H9 (cell line): ENCODE results near the gene RALA. TPM values are rescaled to one million over a fixed set of nuclear protein-coding genes. Genes with fewer than 3 reads are reported as not detected.
A peak's percentile ranks its signal among the peaks of the same experiment; 100 is the strongest.

Experiments used
- DNase-seq: peaks from one replicate; pipeline ENCODE4 v3.0.0-alpha.2; 2017
- H2AFZ ChIP-seq: one replicate; pipeline ENCODE4 v1.6.1; 2013; ENCODE audit warnings: mild to moderate bottlenecking, low read length, control low read depth, moderate library complexity
- H2AK5ac ChIP-seq: 2 replicates; pipeline ENCODE4 v1.6.1; 2013; ENCODE audit warnings: low read length, control low read depth, mixed read lengths; ENCODE audit not compliant: insufficient read length
- H2BK120ac ChIP-seq: one replicate; pipeline ENCODE4 v1.6.1; 2013; ENCODE audit warnings: low read depth, mild to moderate bottlenecking, low read length, control low read depth, inconsistent platforms; ENCODE audit not compliant: poor library complexity, severe bottlenecking
- H2BK12ac ChIP-seq: 2 replicates; pipeline ENCODE4 v1.6.1; 2013; ENCODE audit warnings: low read length, control low read depth, mixed read lengths, low read depth; ENCODE audit not compliant: insufficient read length
- H2BK15ac ChIP-seq: 2 replicates; pipeline ENCODE4 v1.6.1; 2013; ENCODE audit warnings: low read depth, low read length, control low read depth
- H2BK20ac ChIP-seq: one replicate; pipeline ENCODE4 v1.6.1; 2013; ENCODE audit warnings: low read depth, mild to moderate bottlenecking, low read length, control low read depth, inconsistent platforms; ENCODE audit not compliant: poor library complexity, severe bottlenecking
- H2BK5ac ChIP-seq: 2 replicates; pipeline ENCODE4 v1.6.1; 2013; ENCODE audit warnings: low read length, control low read depth, mixed read lengths; ENCODE audit not compliant: insufficient read length
- H3K14ac ChIP-seq: 2 replicates; pipeline ENCODE4 v1.6.1; 2013; ENCODE audit warnings: low read length, control low read depth; ENCODE audit not compliant: insufficient read depth
- H3K18ac ChIP-seq: 2 replicates; pipeline ENCODE4 v1.6.1; 2013; ENCODE audit warnings: low read depth, mild to moderate bottlenecking, mixed read lengths, low read length, control low read depth; ENCODE audit not compliant: insufficient read length
- H3K23ac ChIP-seq: 2 replicates; pipeline ENCODE4 v1.6.1; 2013; ENCODE audit warnings: low read length, control low read depth, mixed read lengths, low read depth; ENCODE audit not compliant: insufficient read length
- H3K23me2 ChIP-seq: 2 replicates; pipeline ENCODE4 v1.6.1; 2013; ENCODE audit warnings: low read depth, mild to moderate bottlenecking, mixed read lengths, low read length, control low read depth; ENCODE audit not compliant: insufficient read length, poor library complexity, severe bottlenecking
- H3K27ac ChIP-seq: 2 replicates; pipeline ENCODE4 v1.5.1; 2013; ENCODE audit warnings: low read length, control low read depth, mixed read lengths, low read depth; ENCODE audit not compliant: insufficient read length
- H3K27me3 ChIP-seq: 2 replicates; pipeline ENCODE4 v1.6.1; 2013; ENCODE audit warnings: low read length, control low read depth, inconsistent platforms; ENCODE audit not compliant: insufficient read depth
- H3K4ac ChIP-seq: 2 replicates; pipeline ENCODE4 v1.6.1; 2013; ENCODE audit warnings: low read depth, mild to moderate bottlenecking, control low read depth, inconsistent platforms, low read length, moderate library complexity
- H3K4me1 ChIP-seq: 2 replicates; pipeline ENCODE4 v1.6.1; 2013; ENCODE audit warnings: low read length, control low read depth, inconsistent platforms; ENCODE audit not compliant: insufficient read depth
- H3K4me2 ChIP-seq: 2 replicates; pipeline ENCODE4 v1.6.1; 2013; ENCODE audit warnings: low read length, control low read depth, mixed read lengths; ENCODE audit not compliant: insufficient read length, insufficient read depth
- H3K56ac ChIP-seq: 2 replicates; pipeline ENCODE4 v1.6.1; 2013; ENCODE audit warnings: low read depth, mild to moderate bottlenecking, mixed read lengths, low read length, control low read depth; ENCODE audit not compliant: insufficient read length
- H3K79me1 ChIP-seq: 2 replicates; pipeline ENCODE4 v1.6.1; 2013; ENCODE audit warnings: low read depth, mild to moderate bottlenecking, moderate library complexity, low read length, control low read depth, inconsistent platforms; ENCODE audit not compliant: insufficient read depth, poor library complexity, severe bottlenecking
- H3K79me2 ChIP-seq: 2 replicates; pipeline ENCODE4 v1.6.1; 2013; ENCODE audit warnings: low read length, control low read depth, inconsistent platforms; ENCODE audit not compliant: insufficient read depth
- H3K9ac ChIP-seq: 2 replicates; pipeline ENCODE4 v1.6.1; 2013; ENCODE audit warnings: low read length, control low read depth, mixed read lengths; ENCODE audit not compliant: insufficient read length; ENCODE audit errors: extremely low read depth
- H3K9me3 ChIP-seq: one replicate; pipeline ENCODE4 v1.6.1; 2013; ENCODE audit warnings: low read depth, low read length, inconsistent platforms; ENCODE audit not compliant: control insufficient read depth
- H3T11ph ChIP-seq: one replicate; pipeline ENCODE4 v1.6.1; 2013; ENCODE audit warnings: mild to moderate bottlenecking, low read length, control low read depth, inconsistent platforms
- H4K20me1 ChIP-seq: one replicate; pipeline ENCODE4 v1.6.1; 2013; ENCODE audit not compliant: control insufficient read depth, insufficient read length, insufficient read depth
- H4K5ac ChIP-seq: 2 replicates; pipeline ENCODE4 v1.6.1; 2013; ENCODE audit warnings: low read depth, mild to moderate bottlenecking, mixed read lengths, low read length, control low read depth; ENCODE audit not compliant: insufficient read length
- H4K8ac ChIP-seq: replicated peaks from 2 replicates; pipeline ENCODE4 v1.6.1; 2013; ENCODE audit warnings: low read length, control low read depth, mixed read lengths, low read depth; ENCODE audit not compliant: insufficient read length
- H4K91ac ChIP-seq: 2 replicates; pipeline ENCODE4 v1.6.1; 2013; ENCODE audit warnings: low read depth, mild to moderate bottlenecking, moderate library complexity, mixed read lengths, low read length, control low read depth; ENCODE audit not compliant: insufficient read length
- H3K27ac Mint-ChIP-seq, 3 experiments: 2 replicates in 2 of 3; 3 replicates in 1 of 3; pipeline ENCODE4 v1.8.0; 2020 to 2021; ENCODE audit warnings: mixed read lengths in 3 of 3, mild to moderate bottlenecking in 1 of 3, moderate library complexity in 1 of 3
- H3K27me3 Mint-ChIP-seq: 2 replicates; pipeline ENCODE4 v1.8.0; 2021; ENCODE audit warnings: low read depth, mild to moderate bottlenecking, moderate library complexity, mixed read lengths
- H3K36me3 Mint-ChIP-seq, 3 experiments: 2 replicates in 2 of 3; 3 replicates in 1 of 3; pipeline ENCODE4 v1.8.0; 2020 to 2021; ENCODE audit warnings: low read depth in 3 of 3, mixed read lengths in 3 of 3; ENCODE audit not compliant: insufficient read depth in 1 of 3
- H3K4me1 Mint-ChIP-seq, 2 experiments: 2 replicates each; pipeline ENCODE4 v1.8.0; 2020; ENCODE audit warnings: mixed read lengths in 2 of 2
- H3K4me3 Mint-ChIP-seq, 2 experiments: 2 replicates in 1 of 2; 3 replicates in 1 of 2; pipeline ENCODE4 v1.8.0; 2020 to 2021; ENCODE audit warnings: mild to moderate bottlenecking in 2 of 2, mixed read lengths in 2 of 2, moderate library complexity in 1 of 2
- H3K9me3 Mint-ChIP-seq, 2 experiments: 2 replicates in 1 of 2; 3 replicates in 1 of 2; pipeline ENCODE4 v1.8.0; 2020; ENCODE audit warnings: mild to moderate bottlenecking in 2 of 2, mixed read lengths in 2 of 2, moderate library complexity in 1 of 2
- WGBS: extraction: QIAGEN DNeasy Blood & Tissue Kit; methylation state at CpG from one replicate; pipeline ENCODE4 v1.1.7; 2013; ENCODE audit warnings: missing lambda C conversion rate, low lambda C conversion rate, mixed read lengths; ENCODE audit not compliant: insufficient read length; ENCODE audit errors: extremely low coverage; 5-methylcytosine and 5-hydroxymethylcytosine counted together
- total RNA-seq: library from RNA; stranded (reverse); gene quantifications from 2 replicates; pipeline ENCODE4 v1.2.1, GENCODE V29; 2021
- TF ChIP-seq, protein P1 (sequence below): fragments of 200-600 bp; sonication (generic); conservative IDR thresholded peaks from 3 replicates; pipeline ENCODE4 v1.8.0; 2021; ENCODE audit warnings: antibody characterized with exemption, mild to moderate bottlenecking

RALA gene
- total RNA-seq, 1 experiment from 2014 or later, result 57.5 TPM

DNA sequence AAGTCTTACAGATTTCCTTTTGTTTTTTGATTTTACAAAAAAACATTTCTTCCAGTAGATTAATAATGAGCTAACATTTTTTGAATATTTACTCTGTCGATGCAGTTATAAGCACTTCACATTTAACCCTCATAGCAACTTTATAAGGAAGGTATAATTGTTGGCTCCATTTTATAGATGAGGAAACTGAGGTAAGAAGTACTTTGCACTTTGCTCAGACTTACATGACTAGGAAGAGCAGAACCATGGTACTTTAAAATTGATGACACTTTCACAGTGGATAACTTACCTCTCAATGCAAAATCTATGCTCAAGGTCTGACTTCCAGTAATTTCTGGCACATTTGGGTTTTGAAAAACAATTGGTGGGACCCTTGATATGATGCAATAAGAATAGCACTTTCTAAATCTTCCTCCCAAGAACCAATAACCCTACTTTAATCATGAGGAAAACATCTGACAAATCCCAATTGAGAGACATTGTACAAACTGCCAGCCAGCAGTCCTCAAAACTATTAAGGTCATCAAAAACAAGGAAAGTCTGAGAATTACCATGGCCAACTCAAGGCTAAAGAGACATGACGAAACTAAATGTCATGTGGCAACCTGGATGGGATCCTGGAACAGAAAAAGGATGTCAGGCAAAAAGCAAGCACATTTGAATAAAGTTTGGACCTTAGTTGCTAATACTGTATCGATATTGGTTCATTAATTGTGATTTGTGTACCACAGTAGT lies 72.6 kb downstream of the RALA start:
- H3K27me3 Mint-ChIP-seq, result no peaks in the 10 kb centered on the region
- Histone ChIP-seq H2AFZ (no peak overlapping the region), H3K4me2 (no peak overlapping the region), H2BK120ac (no peak overlapping the region), H3T11ph (no peak overlapping the region), H3K9me3 (no peaks in the 10 kb centered on the region), H3K79me1 (no peaks in the 10 kb centered on the region), H4K91ac (no peak overlapping the region), H3K9ac (no peak overlapping the region), H3K18ac (no peak overlapping the region), H3K27me3 (no peaks in the 10 kb centered on the region), H2BK5ac (no peak overlapping the region), H3K23me2 (no peaks in the 10 kb centered on the region), H2BK20ac (no peak overlapping the region), H4K5ac (no peak overlapping the region), H3K14ac (no peak overlapping the region), H3K79me2 (no peaks in the 10 kb centered on the region), H2AK5ac (no peak overlapping the region), H3K4ac (no peak overlapping the region), H4K8ac (no peak overlapping the region), H2BK15ac (no peak overlapping the region), H3K27ac (no peak overlapping the region), H4K20me1 (no peaks in the 10 kb centered on the region), H3K4me1 (no peaks in the 10 kb centered on the region), H3K23ac (no peak overlapping the region), H3K56ac (no peak overlapping the region), H2BK12ac (no peak overlapping the region)
- WGBS, result no CpG with 5 or more reads among the region's 3 CpGs
- H3K27ac Mint-ChIP-seq, result peak overlapping the region in 1 of 3 experiments; percentile 59; a peak in 2 of 7 replicates
- TF ChIP-seq, protein P1, sequence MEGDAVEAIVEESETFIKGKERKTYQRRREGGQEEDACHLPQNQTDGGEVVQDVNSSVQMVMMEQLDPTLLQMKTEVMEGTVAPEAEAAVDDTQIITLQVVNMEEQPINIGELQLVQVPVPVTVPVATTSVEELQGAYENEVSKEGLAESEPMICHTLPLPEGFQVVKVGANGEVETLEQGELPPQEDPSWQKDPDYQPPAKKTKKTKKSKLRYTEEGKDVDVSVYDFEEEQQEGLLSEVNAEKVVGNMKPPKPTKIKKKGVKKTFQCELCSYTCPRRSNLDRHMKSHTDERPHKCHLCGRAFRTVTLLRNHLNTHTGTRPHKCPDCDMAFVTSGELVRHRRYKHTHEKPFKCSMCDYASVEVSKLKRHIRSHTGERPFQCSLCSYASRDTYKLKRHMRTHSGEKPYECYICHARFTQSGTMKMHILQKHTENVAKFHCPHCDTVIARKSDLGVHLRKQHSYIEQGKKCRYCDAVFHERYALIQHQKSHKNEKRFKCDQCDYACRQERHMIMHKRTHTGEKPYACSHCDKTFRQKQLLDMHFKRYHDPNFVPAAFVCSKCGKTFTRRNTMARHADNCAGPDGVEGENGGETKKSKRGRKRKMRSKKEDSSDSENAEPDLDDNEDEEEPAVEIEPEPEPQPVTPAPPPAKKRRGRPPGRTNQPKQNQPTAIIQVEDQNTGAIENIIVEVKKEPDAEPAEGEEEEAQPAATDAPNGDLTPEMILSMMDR, result no peak
- H3K36me3 Mint-ChIP-seq, result peaks cover 25 to 71% (median 62%) of the 10 kb centered on the region in 3 experiments; a peak in 6 of 7 replicates
- peaks cover 4 to 7% of the 10 kb centered on the region in 2 experiments; a peak in 3 of 4 replicates for H3K4me1 Mint-ChIP-seq
- no peak for DNase-seq
- H3K4me3 Mint-ChIP-seq, result no peak overlapping the region
- no peaks in the 10 kb centered on the region for H3K9me3 Mint-ChIP-seq
